Right lobe of liver (tissue), 6 donors: ENCODE data around the gene PDF. TPM values are rescaled to one million over a fixed set of nuclear protein-coding genes. Genes with fewer than 3 reads are reported as not detected.

ENCODE experiments used
- ATAC-seq, 4 donors: fragments of 200-7000 bp; cut with Tn5 transposase; one replicate each; pipeline ENCODE4 v1.9.1; 2020; ENCODE audit warnings: mild to moderate bottlenecking in 4 of 4, moderate library complexity in 4 of 4
- DNase-seq, 3 donors: peaks; one replicate each; pipeline ENCODE4 v3.0.0-alpha.2; 2020
- H3K27ac ChIP-seq, 3 donors: fragments of 200-600 bp; one replicate each; pipeline ENCODE4 v1.8.0; 2022
- H3K27me3 ChIP-seq, 2 donors: fragments of 200-600 bp; one replicate each; pipeline ENCODE4 v1.8.0; 2022
- H3K36me3 ChIP-seq, 4 donors: fragments of 200-600 bp; sonication (generic) in 1 of 4; one replicate each; pipeline versions ENCODE4 v1.5.1 to v1.8.0; 2017 to 2022; ENCODE audit warnings: control low read depth in 1 of 4
- H3K4me1 ChIP-seq, 4 donors: fragments of 200-600 bp; sonication (generic) in 1 of 4; one replicate each; pipeline versions ENCODE4 v1.5.1 to v1.8.0; 2017 to 2022; ENCODE audit warnings: control low read depth in 1 of 4
- H3K4me3 ChIP-seq, 3 donors: fragments of 200-600 bp; one replicate each; pipeline ENCODE4 v1.8.0; 2022
- H3K9me3 ChIP-seq, 4 donors: fragments of 200-600 bp; sonication (generic) in 1 of 4; one replicate each; pipeline versions ENCODE4 v1.5.1 to v1.8.0; 2017 to 2022; ENCODE audit warnings: control low read depth in 1 of 4
- CTCF ChIP-seq, 4 donors: fragments of 200-600 bp in 3 of 4; fragments of 450-650 bp in 1 of 4; IDR thresholded peaks; one replicate each; pipeline versions ENCODE4 v1.5.1 to v1.8.0; 2016 to 2022; ENCODE audit warnings: antibody characterized with exemption in 4 of 4, mild to moderate bottlenecking in 2 of 4
- POLR2A ChIP-seq: fragments of 450-650 bp; IDR thresholded peaks from one replicate; pipeline ENCODE4 v1.6.1; 2017; ENCODE audit warnings: antibody characterized with exemption, mild to moderate bottlenecking
- WGBS: methylation state at CpG from one replicate; pipeline ENCODE4 v1.1.6; 2018; ENCODE audit warnings: low coverage, low lambda C conversion rate; ENCODE audit not compliant: insufficient coverage; ENCODE audit errors: missing lambda C conversion rate; 5-methylcytosine and 5-hydroxymethylcytosine counted together
- intact Hi-C, 2 donors: fragments of 100-400 bp; cut with DNase I; formaldehyde crosslinking; loops; one replicate each; pipeline versions ENCODE4 v1.11.2 to v1.14.1; 2022
- total RNA-seq, 6 experiments: library from RNA; depleted of rRNA in 2 of 6; stranded (reverse); fragments of >200 nt in 2 of 6; fragmentation: NEBNext Ultra II Directional in 3 of 6; extraction: Animal tissue kit (Norgen Biotek cat#: 25700) in 3 of 6; gene quantifications; one replicate each; pipeline versions ENCODE4 v1.1.0 to v1.2.4, GENCODE V29; 2016 to 2023
- donor health status: DM: no; HTN: yes; CAD: no.
- donor health status: DM: no; HTN: no; CAD: no.
- donor health status: DM: no; HTN: no; CAD: no.
- donor health status: DM: no; HTN: yes; CAD: no.
- donor health status: DM: no; HTN: yes; CAD: no.

PDF gene
- total RNA-seq, 6 experiments from 2014 or later, result 13.5 to 38.5 (median 15.7) TPM

GRCh38 chr16:69311533-69312387, 18.6 kb downstream of the PDF start:
- ATAC-seq (peak; percentile 9 to 29 (median 26)), DNase-seq (peak; percentile 58 to 72 (median 72))
- H3K4me3 ChIP-seq, result peak overlapping the region; percentile 90 to 94 (median 92)
- TF ChIP-seq CTCF (IDR thresholded peaks at IDR 0.05) (no peak), POLR2A (peak; percentile 40)
- no peaks in the 10 kb centered on the region for H3K9me3 ChIP-seq
- peaks cover 0 to 9% (median 4%) of the 10 kb centered on the region in 4 donors for H3K36me3 ChIP-seq
- intact Hi-C loops, result no loop called here
- WGBS, result 2% methylated on average over 16 of the region's 59 CpGs
- H3K4me1 ChIP-seq, result peaks cover 0 to 46% (median 21%) of the 10 kb centered on the region in 4 donors
- no peaks in the 10 kb centered on the region for H3K27me3 ChIP-seq
- H3K27ac ChIP-seq, result peak overlapping the region; percentile 91 to 95 (median 92)

GRCh38 chr16:69310653-69311532, 19.5 kb downstream of the PDF start, which contains the start of gene VPS4A:
Gene VPS4A (plus strand): TSS chr16:69311350. CDS start chr16:69311512, 162 bp downstream.
- Histone ChIP-seq H3K27ac (peak within 1 kb of the TSS; percentile 91 to 95 (median 92)), H3K4me1 (peaks cover 0 to 37% (median 17%) of the 10 kb centered on the region in 4 donors), H3K9me3 (no peaks in the 10 kb centered on the region), H3K36me3 (peaks cover 0 to under 1% (median 0%) of the 10 kb centered on the region in 4 donors), H3K27me3 (no peaks in the 10 kb centered on the region), H3K4me3 (peak within 1 kb of the TSS; percentile 90 to 94 (median 92))
- DNase-seq (peak; percentile 96 to 98 (median 97)), ATAC-seq (peak; percentile 88 to 97 (median 92))
- TF ChIP-seq CTCF (IDR thresholded peaks at IDR 0.05) (peak; percentile 83 to 97 (median 90)), POLR2A (peak; percentile 86)
- intact Hi-C loops, result no loop called here
- WGBS, result 39% methylated on average over 14 of the region's 70 CpGs

GRCh38 chr16:69309316-69309715, 21.1 kb downstream of the PDF start:
- H3K4me1 ChIP-seq, result peaks cover 0 to 21% (median 9%) of the 10 kb centered on the region in 4 donors
- no peaks in the 10 kb centered on the region for H3K9me3 ChIP-seq
- ATAC-seq (no peak), DNase-seq (peak in 2 of 3 donors; percentile 46)
- no peak overlapping the region for H3K27ac ChIP-seq
- no peaks in the 10 kb centered on the region for H3K27me3 ChIP-seq
- H3K4me3 ChIP-seq, result no peak overlapping the region
- no peaks in the 10 kb centered on the region for H3K36me3 ChIP-seq
- intact Hi-C loops, result no loop called here
- 77% methylated on average over 9 of the region's 12 CpGs for WGBS
- no peak for TF ChIP-seq POLR2A
- TF ChIP-seq CTCF (IDR thresholded peaks at IDR 0.05), result no peak

GRCh38 chr16:69307856-69308255, 22.5 kb downstream of the PDF start:
- no peaks in the 10 kb centered on the region for H3K27me3 ChIP-seq
- DNase-seq, result peak in 1 of 3 donors; percentile 3
- 84% methylated on average over 2 of the region's 2 CpGs for WGBS
- intact Hi-C loops, result no loop called here
- no peak for ATAC-seq
- H3K36me3 ChIP-seq, result no peaks in the 10 kb centered on the region
- no peaks in the 10 kb centered on the region for H3K9me3 ChIP-seq
- no peak overlapping the region for H3K4me3 ChIP-seq
- TF ChIP-seq POLR2A (no peak), CTCF (IDR thresholded peaks at IDR 0.05) (no peak)
- peaks cover 0 to 9% (median 4%) of the 10 kb centered on the region in 4 donors for H3K4me1 ChIP-seq
- no peak overlapping the region for H3K27ac ChIP-seq
